GM12878 (cell line): ENCODE measurements around the gene ITGA5. TPM values are rescaled to one million over a fixed set of nuclear protein-coding genes. Genes with fewer than 3 reads are reported as not detected.

ENCODE experiments used
- ATAC-seq: fragments of 200-7000 bp; cut with Tn5 transposase; 3 replicates; pipeline ENCODE4 v1.9.1; 2020; ENCODE audit warnings: mild to moderate bottlenecking, moderate library complexity
- BruUV-seq: library from RNA; stranded (reverse); fragments of 400-500 nt; replicated peaks from 2 replicates; lab custom pipeline; 2021; lab: Mats Ljungman, UMichigan
- CTCF ChIA-PET: fragments of 300-600 bp; sonication (Branson Sonifier 250); formaldehyde crosslinking; extraction: SDS; loops from one replicate; lab custom pipeline; 2021; ENCODE audit warnings: inconsistent platforms; lab: Yijun Ruan, JAX
- POLR2A ChIA-PET: fragments of 350-600 bp; formaldehyde crosslinking; extraction: SDS; loops from one replicate; lab custom pipeline; 2021; ENCODE audit warnings: inconsistent platforms; lab: Charles Lee
- RAD21 ChIA-PET: fragments of 300-600 bp; sonication (Branson Sonifier 250); formaldehyde crosslinking; loops from one replicate; lab custom pipeline; 2023; ENCODE audit warnings: antibody characterized with exemption; ENCODE audit not compliant: unreplicated experiment; lab: Charles Lee
- SMC1A ChIA-PET: fragments of 300-600 bp; sonication (Branson Sonifier 250); formaldehyde crosslinking; loops from one replicate; lab custom pipeline; 2023; ENCODE audit not compliant: unreplicated experiment, uncharacterized antibody; lab: Charles Lee
- DNase-seq: peaks from one replicate; pipeline ENCODE4 v3.0.0-alpha.2; 2011; ENCODE audit warnings: low read depth, low spot score
- FAIRE-seq: peaks from 3 replicates; lab custom pipeline; 2011; peaks lifted over from hg19 to GRCh38; lab: Jason Lieb, UNC
- H2AFZ ChIP-seq: 2 replicates; pipeline ENCODE4 v1.6.0; 2011; ENCODE audit warnings: low read depth, low read length, control low read depth; ENCODE audit not compliant: control insufficient read depth
- H3K27ac ChIP-seq: 2 replicates; pipeline ENCODE4 v1.5.1; 2011; ENCODE audit warnings: control low read depth; ENCODE audit not compliant: control insufficient read depth, insufficient read depth
- H3K27me3 ChIP-seq, 2 experiments: replicated peaks in 1 of 2; 2 replicates each; pipeline versions ENCODE4 v1.6.0 to v1.6.1; 2011; ENCODE audit warnings: low read length in 1 of 2; ENCODE audit not compliant: control insufficient read depth in 2 of 2, insufficient read depth in 2 of 2
- H3K36me3 ChIP-seq, 2 experiments: 2 replicates each; pipeline ENCODE4 v1.5.1; 2011; ENCODE audit warnings: low read length in 1 of 2; ENCODE audit not compliant: control insufficient read depth in 2 of 2, insufficient read depth in 2 of 2
- H3K4me1 ChIP-seq: 2 replicates; pipeline ENCODE4 v1.6.1; 2011; ENCODE audit warnings: mild to moderate bottlenecking, low read length, moderate library complexity, mixed read lengths; ENCODE audit not compliant: control insufficient read depth, insufficient read depth
- H3K4me2 ChIP-seq: 2 replicates; pipeline ENCODE4 v1.6.0; 2011; ENCODE audit warnings: control low read depth; ENCODE audit not compliant: control insufficient read depth, insufficient read depth
- H3K4me3 ChIP-seq: fragments of 200-600 bp; sonication (generic); 2 replicates; pipeline ENCODE4 v1.5.1; 2016
- H3K79me2 ChIP-seq: 2 replicates; pipeline ENCODE4 v1.6.0; 2011; ENCODE audit warnings: low read length; ENCODE audit not compliant: control insufficient read depth, insufficient read depth
- H3K9ac ChIP-seq: 2 replicates; pipeline ENCODE4 v1.8.0; 2011; ENCODE audit warnings: low read length, control low read depth, mixed read lengths; ENCODE audit not compliant: control insufficient read depth, insufficient read depth
- H3K9me3 ChIP-seq: replicated peaks from 3 replicates; pipeline ENCODE4 v1.5.1; 2011; ENCODE audit warnings: mild to moderate bottlenecking, low read length; ENCODE audit not compliant: control insufficient read depth, insufficient read depth
- H4K20me1 ChIP-seq: 2 replicates; pipeline ENCODE4 v1.6.0; 2011; ENCODE audit not compliant: control insufficient read depth, insufficient read depth
- ASH2L ChIP-seq: fragments of 300-600, 200-600 bp; sonication (generic); IDR thresholded peaks from 2 replicates; pipeline ENCODE4 v1.6.1; 2017; ENCODE audit warnings: low read depth, mild to moderate bottlenecking, borderline replicate concordance
- ATF3 ChIP-seq: IDR thresholded peaks from 2 replicates; pipeline ENCODE4 v1.6.1; 2011; ENCODE audit warnings: low read depth, mild to moderate bottlenecking, low read length, moderate library complexity, borderline replicate concordance; ENCODE audit errors: extremely low read depth
- ATF7 ChIP-seq: fragments of 450-650 bp; IDR thresholded peaks from 2 replicates; pipeline ENCODE4 v1.6.1; 2016; ENCODE audit warnings: low read depth, mild to moderate bottlenecking
- BACH1 ChIP-seq: fragments of 450-650 bp; IDR thresholded peaks from 2 replicates; pipeline ENCODE4 v1.6.1; 2017; ENCODE audit warnings: mild to moderate bottlenecking, borderline replicate concordance
- HDGF ChIP-seq: fragments of 450-650 bp; IDR thresholded peaks from 2 replicates; pipeline ENCODE4 v1.6.1; 2016; ENCODE audit warnings: antibody characterized with exemption
- IKZF2 ChIP-seq, 2 experiments: fragments of 450-650 bp; IDR thresholded peaks; 2 replicates each; pipeline ENCODE4 v1.6.1; 2017; ENCODE audit warnings: mild to moderate bottlenecking in 2 of 2, moderate library complexity in 2 of 2
- KDM1A ChIP-seq: fragments of 200-600 bp; sonication (generic); IDR thresholded peaks from 2 replicates; pipeline ENCODE4 v1.6.1; 2016; ENCODE audit warnings: borderline replicate concordance
- NR2C1 ChIP-seq: fragments of 450-650 bp; IDR thresholded peaks from 2 replicates; pipeline ENCODE4 v1.6.1; 2017; ENCODE audit warnings: antibody characterized with exemption, mild to moderate bottlenecking, moderate library complexity
- NR2C2 ChIP-seq: IDR thresholded peaks from 2 replicates; pipeline ENCODE4 v1.6.1; 2011; ENCODE audit warnings: borderline replicate concordance, low read depth; ENCODE audit not compliant: control insufficient read depth, insufficient read length
- PML ChIP-seq: IDR thresholded peaks from 2 replicates; pipeline ENCODE4 v1.6.1; 2012; ENCODE audit warnings: low read length, inconsistent platforms
- WRNIP1 ChIP-seq: IDR thresholded peaks from 2 replicates; pipeline ENCODE4 v1.6.1; 2011; ENCODE audit warnings: low read depth, low read length, improper control_type of control experiment, borderline replicate concordance
- YY1 ChIP-seq: IDR thresholded peaks from 2 replicates; pipeline ENCODE4 v1.6.1; 2011; ENCODE audit warnings: low read depth, mild to moderate bottlenecking, low read length
- ZNF207 ChIP-seq: fragments of 450-650 bp; IDR thresholded peaks from 2 replicates; pipeline ENCODE4 v1.6.1; 2014; ENCODE audit warnings: antibody characterized with exemption, mild to moderate bottlenecking, borderline replicate concordance
- ZZZ3 ChIP-seq: IDR thresholded peaks from 2 replicates; pipeline ENCODE4 v1.6.1; 2011; ENCODE audit warnings: low read depth; ENCODE audit not compliant: control insufficient read depth, insufficient read length
- WGBS: methylation state at CpG from one replicate; pipeline ENCODE4 v1.1.6; 2016; ENCODE audit warnings: low lambda C conversion rate; ENCODE audit not compliant: insufficient replicate concordance, insufficient coverage; ENCODE audit errors: missing lambda C conversion rate; 5-methylcytosine and 5-hydroxymethylcytosine counted together
- in situ Hi-C: fragments of 300-500 bp; cut with MboI; formaldehyde crosslinking; loops from 9 replicates; pipeline ENCODE4 v1.14.3; 2018; ENCODE audit warnings: mixed read lengths
- intact Hi-C: fragments of 100-400 bp; cut with micrococcal nuclease; formaldehyde crosslinking; loops from one replicate; pipeline ENCODE4 v1.14.2; 2022; ENCODE audit not compliant: unreplicated experiment
- polyA plus RNA-seq, 11 experiments: library from polyadenylated mRNA; depleted of rRNA in 4 of 11; unstranded in 6 of 11; stranded (reverse) in 5 of 11; fragments of >200 nt; fragmentation: Nextera tagmentation in 4 of 11; fragmentation: Illumina TruSeq in 1 of 11; extraction: Ambion mirVana in 4 of 11; extraction: Trizol in 1 of 11; gene quantifications; 1 replicate in 1 of 11; 2 replicates in 10 of 11; pipeline versions ENCODE4 v1.2.1 to v1.2.3, GENCODE V29; 2011 to 2016; ENCODE audit warnings: inconsistent platforms in 2 of 11, missing spikeins in 2 of 11, low read depth in 1 of 11
- total RNA-seq, 4 experiments: library from RNA; depleted of rRNA in 3 of 4; stranded (reverse); fragments of >200 nt in 3 of 4; fragmentation: Illumina TruSeq in 1 of 4; extraction: Trizol in 1 of 4; gene quantifications; 2 replicates each; pipeline versions ENCODE4 v1.2.1 to v1.2.3, GENCODE V29; 2013 to 2021
- TF ChIP-seq, protein P1 (sequence below): fragments of 450-650 bp; IDR thresholded peaks from 2 replicates; pipeline ENCODE4 v1.6.1; 2018; ENCODE audit warnings: borderline replicate concordance, mild to moderate bottlenecking; ENCODE audit not compliant: partially characterized antibody
- TF ChIP-seq, protein P2 (sequence below): fragments of 450-650 bp; IDR thresholded peaks from 2 replicates; pipeline ENCODE4 v1.6.1; 2014; ENCODE audit warnings: mild to moderate bottlenecking
- TF ChIP-seq, protein P3 (sequence below): fragments of 450-650 bp; IDR thresholded peaks from 2 replicates; pipeline ENCODE4 v1.6.1; 2017; ENCODE audit warnings: mild to moderate bottlenecking, moderate library complexity

The ITGA5 gene
- total and polyA plus RNA-seq, 10 of the 15 experiments (the other 5 are each of a cell fraction or from before 2014, with no cell fraction given): 0.15 to 22.5 (median 0.61) TPM

DNA sequence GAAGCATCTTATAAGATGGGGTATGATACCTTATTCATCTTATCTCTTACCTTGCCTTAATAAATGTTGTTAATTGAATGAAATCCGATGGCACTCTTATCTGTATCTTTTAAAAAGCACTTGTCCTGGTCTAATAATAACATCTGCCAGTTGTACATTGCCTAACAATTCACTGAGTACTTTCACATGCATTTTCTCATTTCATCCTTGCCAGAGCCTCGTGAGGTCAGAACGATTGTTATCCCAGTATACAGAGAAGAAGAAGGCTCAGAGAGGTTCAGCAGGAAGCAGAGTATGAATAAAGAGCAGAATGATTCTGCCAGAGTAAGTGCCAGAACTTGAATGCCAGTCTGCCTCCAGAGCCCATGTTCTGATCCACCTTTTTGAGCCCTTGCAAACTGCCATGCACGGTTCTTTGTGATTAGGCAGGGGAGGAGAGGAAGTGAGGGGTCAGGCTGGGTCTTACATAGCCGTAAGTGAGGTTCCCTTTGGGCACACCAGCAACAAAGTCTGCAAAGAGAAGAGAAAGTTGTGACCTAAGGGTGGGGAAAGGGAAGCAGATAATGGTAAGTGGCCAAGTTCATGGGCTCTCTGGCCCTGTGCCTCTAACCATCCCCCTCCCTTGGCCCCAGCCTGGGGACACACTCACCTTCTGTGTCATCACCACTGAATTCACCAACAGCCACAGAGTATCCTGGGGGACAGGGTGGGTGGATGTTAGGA, 11.7 kb downstream of the ITGA5 start:
- POLR2A ChIA-PET: no interaction called here
- 18% methylated on average over 5 of the region's 5 CpGs for WGBS
- Histone ChIP-seq H3K4me1 (no peaks in the 10 kb centered on the region), H3K27me3 (no peaks in the 10 kb centered on the region; a peak in 1 of 4 replicates), H3K4me3 (no peak overlapping the region), H3K36me3 (no peaks in the 10 kb centered on the region), H4K20me1 (no peaks in the 10 kb centered on the region), H3K27ac (no peak overlapping the region), H3K9me3 (no peaks in the 10 kb centered on the region), H3K9ac (no peak overlapping the region), H3K79me2 (no peaks in the 10 kb centered on the region), H2AFZ (no peak overlapping the region), H3K4me2 (no peak overlapping the region)
- DNase-seq (no peak), ATAC-seq (no peak), FAIRE-seq (no peak)
- RAD21 ChIA-PET: no interaction called here
- intact Hi-C loops (no loop called here), in situ Hi-C loops (no loop called here)
- SMC1A ChIA-PET: interaction anchor here (1.3 kb wide), 1 partner anchor 45 kb away, joined by 6 read pairs; no protein-coding TSS in a partner anchor
- CTCF ChIA-PET: interaction anchor here (1.2 kb wide), 1 partner anchor 31 kb away, joined by 7 read pairs; no protein-coding TSS in a partner anchor
- BruUV-seq: no TSS peak
- no peak for TF ChIP-seq WRNIP1
- no peak for TF ChIP-seq ZNF207
- TF ChIP-seq, protein P1, sequence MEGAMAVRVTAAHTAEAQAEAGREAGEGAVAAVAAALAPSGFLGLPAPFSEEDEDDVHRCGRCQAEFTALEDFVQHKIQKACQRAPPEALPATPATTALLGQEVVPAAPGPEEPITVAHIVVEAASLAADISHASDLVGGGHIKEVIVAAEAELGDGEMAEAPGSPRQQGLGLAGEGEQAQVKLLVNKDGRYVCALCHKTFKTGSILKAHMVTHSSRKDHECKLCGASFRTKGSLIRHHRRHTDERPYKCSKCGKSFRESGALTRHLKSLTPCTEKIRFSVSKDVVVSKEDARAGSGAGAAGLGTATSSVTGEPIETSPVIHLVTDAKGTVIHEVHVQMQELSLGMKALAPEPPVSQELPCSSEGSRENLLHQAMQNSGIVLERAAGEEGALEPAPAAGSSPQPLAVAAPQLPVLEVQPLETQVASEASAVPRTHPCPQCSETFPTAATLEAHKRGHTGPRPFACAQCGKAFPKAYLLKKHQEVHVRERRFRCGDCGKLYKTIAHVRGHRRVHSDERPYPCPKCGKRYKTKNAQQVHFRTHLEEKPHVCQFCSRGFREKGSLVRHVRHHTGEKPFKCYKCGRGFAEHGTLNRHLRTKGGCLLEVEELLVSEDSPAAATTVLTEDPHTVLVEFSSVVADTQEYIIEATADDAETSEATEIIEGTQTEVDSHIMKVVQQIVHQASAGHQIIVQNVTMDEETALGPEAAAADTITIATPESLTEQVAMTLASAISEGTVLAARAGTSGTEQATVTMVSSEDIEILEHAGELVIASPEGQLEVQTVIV: no peak
- no peak for TF ChIP-seq PML
- no peak for TF ChIP-seq NR2C2
- TF ChIP-seq ASH2L: no peak
- TF ChIP-seq NR2C1: no peak
- TF ChIP-seq HDGF: no peak
- no peak for TF ChIP-seq BACH1
- TF ChIP-seq, protein P2, sequence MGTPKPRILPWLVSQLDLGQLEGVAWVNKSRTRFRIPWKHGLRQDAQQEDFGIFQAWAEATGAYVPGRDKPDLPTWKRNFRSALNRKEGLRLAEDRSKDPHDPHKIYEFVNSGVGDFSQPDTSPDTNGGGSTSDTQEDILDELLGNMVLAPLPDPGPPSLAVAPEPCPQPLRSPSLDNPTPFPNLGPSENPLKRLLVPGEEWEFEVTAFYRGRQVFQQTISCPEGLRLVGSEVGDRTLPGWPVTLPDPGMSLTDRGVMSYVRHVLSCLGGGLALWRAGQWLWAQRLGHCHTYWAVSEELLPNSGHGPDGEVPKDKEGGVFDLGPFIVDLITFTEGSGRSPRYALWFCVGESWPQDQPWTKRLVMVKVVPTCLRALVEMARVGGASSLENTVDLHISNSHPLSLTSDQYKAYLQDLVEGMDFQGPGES: no peak
- no peak for TF ChIP-seq KDM1A
- TF ChIP-seq ATF3: no peak
- TF ChIP-seq, protein P3, sequence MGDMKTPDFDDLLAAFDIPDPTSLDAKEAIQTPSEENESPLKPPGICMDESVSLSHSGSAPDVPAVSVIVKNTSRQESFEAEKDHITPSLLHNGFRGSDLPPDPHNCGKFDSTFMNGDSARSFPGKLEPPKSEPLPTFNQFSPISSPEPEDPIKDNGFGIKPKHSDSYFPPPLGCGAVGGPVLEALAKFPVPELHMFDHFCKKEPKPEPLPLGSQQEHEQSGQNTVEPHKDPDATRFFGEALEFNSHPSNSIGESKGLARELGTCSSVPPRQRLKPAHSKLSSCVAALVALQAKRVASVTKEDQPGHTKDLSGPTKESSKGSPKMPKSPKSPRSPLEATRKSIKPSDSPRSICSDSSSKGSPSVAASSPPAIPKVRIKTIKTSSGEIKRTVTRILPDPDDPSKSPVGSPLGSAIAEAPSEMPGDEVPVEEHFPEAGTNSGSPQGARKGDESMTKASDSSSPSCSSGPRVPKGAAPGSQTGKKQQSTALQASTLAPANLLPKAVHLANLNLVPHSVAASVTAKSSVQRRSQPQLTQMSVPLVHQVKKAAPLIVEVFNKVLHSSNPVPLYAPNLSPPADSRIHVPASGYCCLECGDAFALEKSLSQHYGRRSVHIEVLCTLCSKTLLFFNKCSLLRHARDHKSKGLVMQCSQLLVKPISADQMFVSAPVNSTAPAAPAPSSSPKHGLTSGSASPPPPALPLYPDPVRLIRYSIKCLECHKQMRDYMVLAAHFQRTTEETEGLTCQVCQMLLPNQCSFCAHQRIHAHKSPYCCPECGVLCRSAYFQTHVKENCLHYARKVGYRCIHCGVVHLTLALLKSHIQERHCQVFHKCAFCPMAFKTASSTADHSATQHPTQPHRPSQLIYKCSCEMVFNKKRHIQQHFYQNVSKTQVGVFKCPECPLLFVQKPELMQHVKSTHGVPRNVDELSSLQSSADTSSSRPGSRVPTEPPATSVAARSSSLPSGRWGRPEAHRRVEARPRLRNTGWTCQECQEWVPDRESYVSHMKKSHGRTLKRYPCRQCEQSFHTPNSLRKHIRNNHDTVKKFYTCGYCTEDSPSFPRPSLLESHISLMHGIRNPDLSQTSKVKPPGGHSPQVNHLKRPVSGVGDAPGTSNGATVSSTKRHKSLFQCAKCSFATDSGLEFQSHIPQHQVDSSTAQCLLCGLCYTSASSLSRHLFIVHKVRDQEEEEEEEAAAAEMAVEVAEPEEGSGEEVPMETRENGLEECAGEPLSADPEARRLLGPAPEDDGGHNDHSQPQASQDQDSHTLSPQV: no peak
- TF ChIP-seq ATF7: no peak
- TF ChIP-seq YY1: no peak
- TF ChIP-seq ZZZ3: no peak
- TF ChIP-seq IKZF2 (IDR thresholded peaks at IDR 0.05): no peak
